ENCODE measurements around the gene KRTAP5-1. TPM values are rescaled to one million over a fixed set of nuclear protein-coding genes. Genes with fewer than 3 reads are reported as not detected.

Gene KRTAP5-1
- total RNA-seq, 2 experiments from 2014 or later, result not detected

DNA sequence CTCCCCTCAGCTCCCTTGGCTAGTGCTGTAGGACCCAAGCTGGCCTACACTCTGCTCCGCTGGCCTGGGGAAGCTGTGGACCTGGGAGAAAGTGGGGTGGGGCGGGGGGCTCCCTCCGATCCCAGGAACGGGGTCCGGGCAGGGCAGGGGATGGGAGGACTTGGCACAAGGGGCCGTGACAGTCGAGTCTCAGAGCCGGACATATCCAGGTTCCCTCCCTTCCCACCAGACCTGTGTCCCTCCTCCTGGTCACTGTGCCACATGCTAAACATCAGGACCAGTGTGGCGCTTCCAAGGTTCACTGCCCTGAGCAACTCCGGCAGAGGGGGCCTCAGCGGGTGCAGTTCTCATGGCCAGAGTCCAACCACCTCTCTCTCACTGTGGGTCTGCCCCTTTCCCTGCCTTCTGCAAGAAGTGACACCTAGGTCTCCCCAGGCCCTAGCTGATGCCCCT lies 15.1 kb downstream of the KRTAP5-1 start:
- H3K4me2 ChIP-seq (ENCODE audit: low read length), result no peak overlapping the region
- TF ChIP-seq, protein P1, sequence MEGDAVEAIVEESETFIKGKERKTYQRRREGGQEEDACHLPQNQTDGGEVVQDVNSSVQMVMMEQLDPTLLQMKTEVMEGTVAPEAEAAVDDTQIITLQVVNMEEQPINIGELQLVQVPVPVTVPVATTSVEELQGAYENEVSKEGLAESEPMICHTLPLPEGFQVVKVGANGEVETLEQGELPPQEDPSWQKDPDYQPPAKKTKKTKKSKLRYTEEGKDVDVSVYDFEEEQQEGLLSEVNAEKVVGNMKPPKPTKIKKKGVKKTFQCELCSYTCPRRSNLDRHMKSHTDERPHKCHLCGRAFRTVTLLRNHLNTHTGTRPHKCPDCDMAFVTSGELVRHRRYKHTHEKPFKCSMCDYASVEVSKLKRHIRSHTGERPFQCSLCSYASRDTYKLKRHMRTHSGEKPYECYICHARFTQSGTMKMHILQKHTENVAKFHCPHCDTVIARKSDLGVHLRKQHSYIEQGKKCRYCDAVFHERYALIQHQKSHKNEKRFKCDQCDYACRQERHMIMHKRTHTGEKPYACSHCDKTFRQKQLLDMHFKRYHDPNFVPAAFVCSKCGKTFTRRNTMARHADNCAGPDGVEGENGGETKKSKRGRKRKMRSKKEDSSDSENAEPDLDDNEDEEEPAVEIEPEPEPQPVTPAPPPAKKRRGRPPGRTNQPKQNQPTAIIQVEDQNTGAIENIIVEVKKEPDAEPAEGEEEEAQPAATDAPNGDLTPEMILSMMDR (conservative IDR thresholded peaks at IDR 0.05; ENCODE audit: low read length), result no peak
- no peak for TF ChIP-seq EZH2phosphoT487 (IDR thresholded peaks at IDR 0.05; ENCODE audit: borderline replicate concordance, low read depth, low read length)
- no peaks in the 10 kb centered on the region for H4K20me1 ChIP-seq (ENCODE audit: insufficient read depth, low read length)
- no peaks in the 10 kb centered on the region for H3K36me3 ChIP-seq (ENCODE audit: insufficient read depth, low read length)
- ChIA-PET POLR2A (no interaction called here), CTCF (ENCODE audit: unreplicated experiment) (no interaction called here)
- peaks cover 13% of the 10 kb centered on the region for H3K4me1 ChIP-seq (ENCODE audit: insufficient read depth, low read length, poor library complexity, severe bottlenecking)
- no peak overlapping the region for H3K27ac ChIP-seq (ENCODE audit: low read depth, low read length, poor library complexity, severe bottlenecking)
- no peaks in the 10 kb centered on the region for H3K79me2 ChIP-seq (ENCODE audit: insufficient read depth, low read depth, low read length)
- no peaks in the 10 kb centered on the region for H3K9me2 ChIP-seq (ENCODE audit: insufficient read depth, low read length)
- no peak overlapping the region for H2AFZ ChIP-seq (ENCODE audit: low read length)
- no peak overlapping the region for H3K4me3 ChIP-seq (ENCODE audit: low read depth, low read length, poor library complexity, severe bottlenecking)
- BruUV-seq (replicated peaks), result no TSS peak
- no peak for DNase-seq (ENCODE audit: low spot score)
- H3K9me3 ChIP-seq (ENCODE audit: low read length), result no peaks in the 10 kb centered on the region
- intact Hi-C loops (cut with micrococcal nuclease; ENCODE audit: unreplicated experiment), result loop anchor here (10.0 kb wide), 1 partner anchor 365 kb away; no protein-coding TSS in a partner anchor

DNA sequence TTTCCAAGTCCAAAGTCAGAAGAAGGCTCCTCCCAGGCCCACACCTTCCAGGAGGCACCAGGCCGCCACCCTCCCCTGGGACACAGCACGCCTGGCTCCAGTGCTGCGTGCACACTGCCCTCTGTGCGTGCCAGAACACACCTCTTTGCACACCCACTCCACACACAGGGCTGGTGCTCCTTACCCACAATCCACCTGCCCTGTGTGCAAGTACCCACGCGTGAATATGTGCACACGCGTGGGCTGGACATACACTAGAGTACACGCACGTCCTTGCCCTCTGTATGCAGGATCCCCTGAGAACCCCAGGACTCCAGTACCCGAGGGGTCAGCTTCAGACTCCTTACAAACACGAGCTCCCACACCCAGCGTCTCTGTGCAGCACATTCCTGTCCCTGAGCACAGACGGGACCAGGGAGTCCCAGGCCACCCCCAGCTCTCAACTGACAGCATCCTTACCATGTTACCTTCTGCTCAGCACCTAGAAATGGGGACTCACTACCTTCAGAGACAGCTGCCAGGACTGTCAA lies 15.8 kb downstream of the KRTAP5-1 start:
- no peaks in the 10 kb centered on the region for H3K9me3 ChIP-seq (ENCODE audit: low read length)
- no peak overlapping the region for H3K4me2 ChIP-seq (ENCODE audit: low read length)
- H3K79me2 ChIP-seq (ENCODE audit: insufficient read depth, low read depth, low read length), result no peaks in the 10 kb centered on the region
- H3K4me1 ChIP-seq (ENCODE audit: insufficient read depth, low read length, poor library complexity, severe bottlenecking), result peaks cover 11% of the 10 kb centered on the region
- H4K20me1 ChIP-seq (ENCODE audit: insufficient read depth, low read length), result no peaks in the 10 kb centered on the region
- DNase-seq (ENCODE audit: low spot score), result no peak
- POLR2A ChIA-PET, result no interaction called here
- no peak overlapping the region for H3K27ac ChIP-seq (ENCODE audit: low read depth, low read length, poor library complexity, severe bottlenecking)
- no peak overlapping the region for H2AFZ ChIP-seq (ENCODE audit: low read length)
- no peaks in the 10 kb centered on the region for H3K36me3 ChIP-seq (ENCODE audit: insufficient read depth, low read length)
- no peak overlapping the region for H3K4me3 ChIP-seq (ENCODE audit: low read depth, low read length, poor library complexity, severe bottlenecking)
- intact Hi-C loops (cut with micrococcal nuclease; ENCODE audit: unreplicated experiment), result no loop called here
- BruUV-seq (replicated peaks), result no TSS peak
- TF ChIP-seq, protein P1 (conservative IDR thresholded peaks at IDR 0.05; ENCODE audit: low read length), result no peak
- no peak for TF ChIP-seq EZH2phosphoT487 (IDR thresholded peaks at IDR 0.05; ENCODE audit: borderline replicate concordance, low read depth, low read length)
- CTCF ChIA-PET (ENCODE audit: unreplicated experiment), result interaction anchor here (0.6 kb wide), 1 partner anchor 83 kb away, joined by 3 read pairs; no protein-coding TSS in a partner anchor
- no peaks in the 10 kb centered on the region for H3K9me2 ChIP-seq (ENCODE audit: insufficient read depth, low read length)

DNA sequence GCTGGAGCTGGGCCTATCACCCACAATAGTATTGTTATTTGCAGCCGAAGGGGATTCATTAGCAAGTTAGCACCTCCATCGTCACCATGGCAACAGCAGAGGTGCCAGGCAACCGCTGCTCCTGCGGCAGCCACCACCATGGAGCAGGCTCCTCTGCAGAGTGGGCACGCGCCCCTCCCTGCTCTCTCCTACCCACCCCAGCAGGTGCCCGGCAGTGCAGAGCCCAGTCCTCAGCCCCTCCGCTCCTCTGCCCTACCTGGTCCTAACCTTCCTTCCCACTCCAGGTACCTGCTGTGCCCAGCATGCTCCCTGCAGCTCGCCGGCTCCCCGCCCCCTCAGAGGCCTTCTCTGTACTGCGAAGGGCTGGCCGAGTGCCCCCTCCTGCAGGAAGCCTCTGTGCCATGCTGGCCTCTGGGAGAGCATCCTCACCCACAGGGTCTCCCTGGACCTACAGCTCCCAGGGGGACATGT lies 16.6 kb downstream of the KRTAP5-1 start:
- POLR2A ChIA-PET, result no interaction called here
- no TSS peak for BruUV-seq (replicated peaks)

More for the DNA sequence above, 16.6 kb downstream of the KRTAP5-1 start:
- peak; percentile 18 for DNase-seq (ENCODE audit: low spot score)
- TF ChIP-seq, protein P1 (conservative IDR thresholded peaks at IDR 0.05; ENCODE audit: low read length), result no peak
- TF ChIP-seq EZH2phosphoT487 (IDR thresholded peaks at IDR 0.05; ENCODE audit: borderline replicate concordance, low read depth, low read length), result no peak
- Histone ChIP-seq H2AFZ (ENCODE audit: low read length) (no peak overlapping the region), H4K20me1 (ENCODE audit: insufficient read depth, low read length) (no peaks in the 10 kb centered on the region), H3K4me3 (ENCODE audit: low read depth, low read length, poor library complexity, severe bottlenecking) (no peak overlapping the region), H3K9me2 (ENCODE audit: insufficient read depth, low read length) (no peaks in the 10 kb centered on the region), H3K4me2 (ENCODE audit: low read length) (no peak overlapping the region), H3K36me3 (ENCODE audit: insufficient read depth, low read length) (no peaks in the 10 kb centered on the region), H3K9me3 (ENCODE audit: low read length) (no peaks in the 10 kb centered on the region), H3K4me1 (ENCODE audit: insufficient read depth, low read length, poor library complexity, severe bottlenecking) (peaks cover 6% of the 10 kb centered on the region), H3K27ac (ENCODE audit: low read depth, low read length, poor library complexity, severe bottlenecking) (no peak overlapping the region), H3K79me2 (ENCODE audit: insufficient read depth, low read depth, low read length) (no peaks in the 10 kb centered on the region)
- intact Hi-C loops (cut with micrococcal nuclease; ENCODE audit: unreplicated experiment), result no loop called here
- CTCF ChIA-PET (ENCODE audit: unreplicated experiment), result no interaction called here

All from OCI-LY7 (cell line).